ENCODE data around the gene GRIK2.

Gene GRIK2

DNA sequence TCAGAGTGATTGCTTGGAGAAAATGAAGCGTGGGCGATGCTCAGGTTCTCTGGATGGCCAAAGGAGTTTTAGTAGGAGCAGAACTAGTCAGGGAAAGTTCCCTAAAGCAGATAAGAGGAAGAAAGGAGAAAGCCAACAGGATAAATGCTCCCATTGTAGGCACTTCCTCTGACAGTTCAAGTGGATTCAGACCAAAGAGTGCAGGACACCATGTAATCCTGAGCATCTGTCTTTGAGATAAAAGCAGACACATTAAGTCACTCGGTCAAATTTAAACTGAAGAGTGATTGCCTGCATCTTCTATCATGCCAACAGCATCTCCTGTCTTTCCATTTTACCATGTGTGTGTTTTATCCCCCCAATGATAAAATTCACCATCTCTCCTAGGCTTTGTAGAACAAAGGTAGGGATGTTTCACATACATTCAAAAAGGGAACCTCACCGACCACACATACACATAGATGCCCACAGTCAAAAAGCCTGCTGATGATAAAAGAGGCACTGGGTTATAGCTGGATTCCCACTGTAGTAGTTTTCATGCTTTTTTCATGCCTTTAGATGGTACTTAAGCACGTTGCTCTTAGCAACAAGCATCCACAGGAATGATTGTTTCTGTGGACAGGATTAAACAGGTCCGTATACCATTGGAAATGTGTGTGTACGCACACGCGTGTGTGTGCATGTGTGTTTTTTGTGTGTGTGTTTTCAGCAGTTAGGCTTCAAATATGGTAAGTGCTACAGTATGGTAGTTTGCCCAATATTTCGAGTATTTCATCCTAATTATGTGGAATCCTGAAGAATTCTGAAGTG is 7.0 kb downstream of the GRIK2 start:
- in situ Hi-C loops (cut with MboI; ENCODE audit: low sequenced_read_pairs), result no loop called here

GRCh38 chr6:101401171-101401570 is 7.7 kb downstream of the GRIK2 start:
- in situ Hi-C loops (cut with MboI; ENCODE audit: low sequenced_read_pairs), result no loop called here

DNA sequence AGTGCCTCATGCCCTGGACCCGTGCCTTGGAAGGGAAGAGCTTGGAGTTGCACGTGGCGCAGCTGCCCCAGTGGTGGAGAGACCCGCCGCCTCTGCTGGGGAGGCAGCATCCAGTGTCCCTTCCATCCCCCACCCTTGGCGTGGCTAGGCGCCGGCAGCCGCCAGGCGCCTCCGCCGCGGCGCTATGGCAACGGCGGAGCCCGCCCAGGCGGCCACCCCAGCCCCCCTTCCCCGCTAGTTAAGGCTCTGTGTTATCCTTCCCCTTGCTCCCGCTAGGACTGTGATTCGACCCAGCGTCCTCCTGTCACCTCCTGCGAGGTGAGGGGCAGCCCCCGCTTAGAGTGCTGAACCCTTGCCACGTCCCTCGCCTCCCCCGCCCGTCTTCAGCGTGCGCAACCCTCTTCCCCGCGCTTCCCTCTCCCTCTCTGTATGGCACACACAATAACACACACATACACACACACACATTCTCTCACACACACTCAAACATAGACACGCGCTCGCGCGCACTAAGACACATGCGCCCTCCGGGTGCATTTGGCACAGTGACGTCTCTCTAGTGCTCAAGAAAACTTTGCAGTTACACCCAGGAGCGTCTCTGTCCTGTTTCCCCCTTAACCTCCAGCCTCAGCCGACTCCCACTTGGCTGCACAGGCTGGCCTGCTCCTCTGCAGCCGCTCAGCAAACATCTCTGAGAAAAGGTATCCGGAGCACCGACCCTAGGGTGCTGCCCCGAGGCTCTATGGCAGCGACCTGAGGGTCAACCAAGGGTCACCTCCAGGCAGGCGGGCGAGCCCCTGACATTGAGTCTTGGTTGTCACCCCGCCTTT is 8.5 kb downstream of the GRIK2 start:
- in situ Hi-C loops (cut with MboI; ENCODE audit: low sequenced_read_pairs), result no loop called here

DNA sequence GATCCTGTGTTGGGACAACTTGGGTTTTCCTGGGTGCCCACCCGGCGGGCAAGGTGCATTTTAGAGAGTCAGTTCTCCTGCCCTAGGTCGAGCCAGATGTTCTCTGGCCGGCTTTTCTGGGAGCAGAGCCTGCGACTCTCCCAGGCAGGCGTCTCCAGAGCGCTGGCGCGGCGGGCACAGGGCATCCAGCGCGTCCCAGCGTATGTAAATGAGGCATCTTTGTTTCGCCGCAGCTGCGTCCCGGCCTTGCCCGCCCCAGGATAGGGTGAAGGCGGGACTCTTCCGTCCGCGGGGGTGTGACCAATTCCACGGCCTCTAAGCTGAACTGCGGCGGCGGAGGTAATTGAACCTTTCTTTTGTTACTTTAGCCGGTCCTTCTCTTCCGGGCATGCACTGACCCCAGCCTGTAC is 9.1 kb downstream of the GRIK2 start:
- in situ Hi-C loops (cut with MboI; ENCODE audit: low sequenced_read_pairs), result no loop called here

DNA sequence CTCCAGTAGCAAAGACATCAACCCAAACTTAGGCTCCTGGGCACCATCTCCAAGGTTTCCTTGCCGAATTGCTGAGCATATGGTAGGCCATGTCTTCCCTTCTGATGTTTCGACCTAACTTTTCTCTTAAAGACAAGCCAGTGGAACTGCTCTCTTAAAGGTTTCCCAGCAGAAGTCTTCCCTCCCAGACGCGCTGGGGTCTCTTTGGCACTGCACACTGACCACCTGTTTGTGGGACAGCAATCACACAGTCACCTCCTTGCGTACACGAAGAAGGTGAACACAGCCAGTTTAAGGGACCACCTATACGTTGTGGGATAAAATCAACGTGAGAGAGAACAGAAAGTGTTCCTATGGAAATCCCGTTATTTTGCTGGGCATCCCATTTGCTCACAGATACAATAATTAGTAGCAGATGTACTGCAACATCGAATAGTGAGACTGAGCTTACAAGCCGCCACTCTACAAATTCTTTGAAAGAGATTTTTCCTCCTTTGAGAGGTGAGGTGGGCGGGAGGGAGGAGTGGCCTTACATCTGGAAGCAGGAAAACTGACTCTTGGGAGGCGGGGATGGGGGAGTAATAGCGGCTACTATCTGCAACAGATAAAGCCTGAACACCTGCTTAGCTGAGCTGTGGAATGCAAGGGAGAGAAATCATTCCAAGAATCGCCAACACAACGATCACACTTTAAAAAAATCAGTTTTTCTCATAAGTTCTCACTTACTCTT is 9.9 kb downstream of the GRIK2 start:
- in situ Hi-C loops (cut with MboI; ENCODE audit: low sequenced_read_pairs), result no loop called here

- in situ Hi-C loops (cut with MboI; ENCODE audit: low sequenced_read_pairs), result no loop called here
Observed at GRCh38 chr6:101404775-101405174, 11.3 kb downstream of the GRIK2 start.

GRCh38 chr6:101413773-101414172 is 20.3 kb downstream of the GRIK2 start:
- in situ Hi-C loops (cut with MboI; ENCODE audit: low sequenced_read_pairs), result no loop called here

GRCh38 chr6:101417900-101418299 is 24.4 kb downstream of the GRIK2 start:
- in situ Hi-C loops (cut with MboI; ENCODE audit: low sequenced_read_pairs), result no loop called here

DNA sequence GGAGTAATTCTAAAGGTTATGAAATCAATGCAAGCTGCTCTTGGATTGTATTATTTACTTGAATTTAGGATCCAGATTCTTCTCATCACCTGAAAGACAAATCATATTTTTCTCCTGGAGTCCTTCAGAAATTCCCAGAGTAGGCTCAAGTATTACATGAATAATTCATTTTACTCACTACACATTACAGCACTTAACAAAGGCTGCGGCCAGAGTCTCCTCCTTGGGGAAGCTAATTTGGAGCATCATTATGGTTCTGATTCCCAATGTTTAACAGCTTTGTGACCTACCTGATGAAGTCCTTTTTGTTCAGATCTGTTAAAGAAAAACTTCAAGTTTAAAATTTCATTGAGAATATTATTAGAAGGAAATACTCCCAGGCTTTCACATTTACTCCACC is 28.7 kb downstream of the GRIK2 start:
- in situ Hi-C loops (cut with MboI; ENCODE audit: low sequenced_read_pairs), result no loop called here

DNA sequence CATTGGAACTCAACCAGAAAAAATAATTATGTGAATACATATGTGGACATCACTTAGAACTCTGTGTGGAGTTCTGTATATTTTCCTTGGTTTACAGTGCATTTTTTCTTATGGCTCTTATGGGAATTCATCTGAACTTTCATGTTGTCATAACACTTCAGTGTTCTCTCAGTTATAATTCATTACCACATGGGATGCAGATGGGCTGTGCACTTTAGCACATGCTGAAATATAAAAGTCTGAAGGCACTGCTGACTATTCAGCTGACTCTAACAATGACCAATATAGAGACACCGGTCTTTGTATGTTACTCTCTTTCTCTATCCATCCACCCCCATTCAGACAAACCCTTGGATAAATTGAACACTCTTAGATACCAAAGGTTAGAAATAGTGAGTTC is 29.3 kb downstream of the GRIK2 start:
- in situ Hi-C loops (cut with MboI; ENCODE audit: low sequenced_read_pairs), result no loop called here

GRCh38 chr6:101429270-101429669 is 35.8 kb downstream of the GRIK2 start:
- in situ Hi-C loops (cut with MboI; ENCODE audit: low sequenced_read_pairs), result no loop called here

GRCh38 chr6:101429845-101430244 is 36.3 kb downstream of the GRIK2 start:
- in situ Hi-C loops (cut with MboI; ENCODE audit: low sequenced_read_pairs), result no loop called here

DNA sequence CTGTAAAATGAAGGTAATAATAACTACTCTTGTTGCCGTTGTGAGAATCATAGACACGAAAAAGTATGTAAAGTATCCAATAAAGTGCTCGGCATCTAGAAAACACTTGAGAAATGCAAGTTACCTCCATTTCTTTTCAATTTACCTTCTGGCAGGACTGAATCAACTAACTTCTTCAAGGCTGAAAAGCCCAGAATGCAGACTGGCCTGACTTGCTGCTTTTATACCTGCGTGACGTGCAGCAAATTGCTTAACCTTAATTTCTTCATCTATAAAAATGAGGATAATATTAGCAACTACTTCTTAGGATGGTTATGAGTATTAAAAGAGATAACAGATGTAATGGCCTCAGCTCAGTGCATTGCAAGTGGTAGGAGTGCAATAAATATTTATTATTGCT is 39.6 kb downstream of the GRIK2 start:
- in situ Hi-C loops (cut with MboI; ENCODE audit: low sequenced_read_pairs), result no loop called here

DNA sequence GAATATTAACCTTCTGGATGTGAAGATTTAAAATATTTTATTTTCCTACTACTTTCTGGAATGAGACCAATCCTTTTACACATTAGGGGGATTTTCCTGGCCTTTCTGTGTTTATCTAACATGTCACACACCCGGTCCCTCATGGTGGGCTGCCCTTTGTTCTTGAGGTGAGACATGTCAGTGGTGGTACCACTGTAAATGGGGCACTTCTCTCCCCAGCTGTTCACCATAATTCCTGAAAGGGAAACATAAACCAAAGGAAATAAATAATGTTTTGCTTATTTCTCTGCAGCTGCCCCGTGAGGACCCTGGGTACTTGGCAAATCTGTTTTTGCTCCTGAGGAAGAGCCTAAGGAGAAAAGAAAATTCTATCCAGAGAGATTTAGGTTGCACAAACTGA is 41.1 kb downstream of the GRIK2 start:
- in situ Hi-C loops (cut with MboI; ENCODE audit: low sequenced_read_pairs), result no loop called here

- in situ Hi-C loops (cut with MboI; ENCODE audit: low sequenced_read_pairs), result no loop called here
Observed at GRCh38 chr6:101435038-101435437, 41.5 kb downstream of the GRIK2 start.

DNA sequence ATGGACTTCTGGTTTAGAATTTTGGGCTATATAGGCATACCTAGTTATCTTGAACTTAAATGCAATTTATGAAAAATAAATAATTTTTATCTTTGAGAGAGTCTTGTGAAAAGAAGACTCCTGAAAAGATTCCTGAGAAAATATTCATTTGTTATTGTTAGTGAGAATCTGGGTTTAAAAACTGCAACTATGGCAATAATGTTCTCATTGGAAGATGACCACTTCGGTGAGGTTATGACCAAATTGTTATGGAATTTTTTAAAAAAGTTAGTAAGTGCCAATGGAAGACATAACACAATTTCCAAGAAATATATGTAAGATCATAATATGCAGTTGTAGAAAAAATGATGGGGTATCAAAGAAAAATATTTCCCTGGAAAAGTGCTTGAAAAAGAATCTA is 46.3 kb downstream of the GRIK2 start:
- in situ Hi-C loops (cut with MboI; ENCODE audit: low sequenced_read_pairs), result no loop called here

- in situ Hi-C loops (cut with MboI; ENCODE audit: low sequenced_read_pairs), result no loop called here
Observed at GRCh38 chr6:101443315-101443714, 49.8 kb downstream of the GRIK2 start.

- in situ Hi-C loops (cut with MboI; ENCODE audit: low sequenced_read_pairs), result no loop called here
Observed at GRCh38 chr6:101444717-101445116, 51.2 kb downstream of the GRIK2 start.

DNA sequence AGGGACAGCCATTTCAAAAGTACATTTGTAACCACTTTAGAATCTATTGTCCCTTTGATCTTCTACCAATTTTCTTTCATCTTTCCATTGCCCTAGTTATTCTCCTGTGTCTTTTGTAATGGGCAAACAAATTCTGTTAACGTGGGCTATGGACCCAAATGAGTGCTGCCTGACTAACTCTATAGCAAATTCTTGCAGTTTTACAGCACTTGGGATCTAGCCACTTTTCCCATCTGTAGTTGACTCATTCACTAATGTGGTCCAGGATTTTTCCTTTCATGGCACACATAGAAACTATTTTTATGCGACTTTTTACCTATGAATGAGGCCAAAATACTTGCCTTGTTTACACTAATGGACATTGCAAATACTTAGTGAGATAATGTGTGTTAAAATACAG is 52.0 kb downstream of the GRIK2 start:
- in situ Hi-C loops (cut with MboI; ENCODE audit: low sequenced_read_pairs), result no loop called here

DNA sequence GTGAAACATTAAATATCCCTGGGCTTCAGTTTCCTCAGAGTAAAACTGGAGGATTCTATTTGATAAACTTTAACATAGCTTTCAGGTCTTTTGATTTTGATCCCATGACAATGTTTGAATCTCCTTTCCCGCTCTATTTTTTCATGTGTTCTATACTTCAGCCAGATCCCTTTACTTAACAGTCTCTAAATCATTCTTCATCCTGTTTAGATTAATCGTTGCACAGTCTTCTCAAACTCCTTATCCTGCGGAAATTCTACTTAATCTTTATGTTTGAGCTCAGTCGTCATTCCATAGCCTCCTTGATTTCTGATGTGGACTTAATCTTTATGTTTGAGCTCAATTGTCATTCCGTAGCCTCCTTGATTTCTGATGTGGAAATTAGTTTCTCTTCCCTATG is 57.4 kb downstream of the GRIK2 start:
- in situ Hi-C loops (cut with MboI; ENCODE audit: low sequenced_read_pairs), result no loop called here

GRCh38 chr6:101451981-101452380 is 58.5 kb downstream of the GRIK2 start:
- in situ Hi-C loops (cut with MboI; ENCODE audit: low sequenced_read_pairs), result no loop called here

GRCh38 chr6:101453221-101453620 is 59.7 kb downstream of the GRIK2 start:
- in situ Hi-C loops (cut with MboI; ENCODE audit: low sequenced_read_pairs), result no loop called here
